Heart left ventricle (tissue), 13 donors: ENCODE results near the gene ZEB1.

Experiments
- POLR2A ChIP-seq, 2 donors: fragments of 450-650 bp; IDR thresholded peaks; one replicate each; pipeline ENCODE4 v1.6.1; 2017; ENCODE audit warnings: antibody characterized with exemption in 2 of 2, mild to moderate bottlenecking in 2 of 2, moderate library complexity in 2 of 2
- TF ChIP-seq, protein P1 (sequence below), 12 donors: fragments of 200-600 bp; sonication (generic) in 4 of 12; IDR thresholded peaks; one replicate each; pipeline versions ENCODE4 v1.5.0 to v1.8.0; 2018 to 2022; ENCODE audit warnings: antibody characterized with exemption in 12 of 12, mild to moderate bottlenecking in 5 of 12
- donor health status: ischemic (EF 13 %, LVEDD 7.1; RV severe dilation, severe dysfunction).
- donor health status: DM: no; HTN: yes; CAD: no.
- donor health status: DM: no; HTN: no; CAD: no.
- donor health status: ischemic (EF 25% LVEDD 6.9; RV normal size, moderate dysfunction).
- donor health status: ischemic (EF 25% LVEDD 5.7; RV mildly dilated, moderate dysfunction).
- donor health status: ischemic (EF 35%, LVEDD 5.7; RV mildly dilated, moderate dysfunction).
- donor health status: nonischemic (EF 11% LVEDD 7.7; RV severe dilation, severe dysfunction).
- donor health status: DM: yes; HTN: yes; CAD: no.
- donor health status: PGD.
- donor health status: ischemic (EF 29% LVEDD 5.4; RV normal size, mild dysfunction).
- donor health status: nonischemic (EF 23%, LVEDD 6.1; RV moderate dilation, normal function).

- TF ChIP-seq, protein P1, sequence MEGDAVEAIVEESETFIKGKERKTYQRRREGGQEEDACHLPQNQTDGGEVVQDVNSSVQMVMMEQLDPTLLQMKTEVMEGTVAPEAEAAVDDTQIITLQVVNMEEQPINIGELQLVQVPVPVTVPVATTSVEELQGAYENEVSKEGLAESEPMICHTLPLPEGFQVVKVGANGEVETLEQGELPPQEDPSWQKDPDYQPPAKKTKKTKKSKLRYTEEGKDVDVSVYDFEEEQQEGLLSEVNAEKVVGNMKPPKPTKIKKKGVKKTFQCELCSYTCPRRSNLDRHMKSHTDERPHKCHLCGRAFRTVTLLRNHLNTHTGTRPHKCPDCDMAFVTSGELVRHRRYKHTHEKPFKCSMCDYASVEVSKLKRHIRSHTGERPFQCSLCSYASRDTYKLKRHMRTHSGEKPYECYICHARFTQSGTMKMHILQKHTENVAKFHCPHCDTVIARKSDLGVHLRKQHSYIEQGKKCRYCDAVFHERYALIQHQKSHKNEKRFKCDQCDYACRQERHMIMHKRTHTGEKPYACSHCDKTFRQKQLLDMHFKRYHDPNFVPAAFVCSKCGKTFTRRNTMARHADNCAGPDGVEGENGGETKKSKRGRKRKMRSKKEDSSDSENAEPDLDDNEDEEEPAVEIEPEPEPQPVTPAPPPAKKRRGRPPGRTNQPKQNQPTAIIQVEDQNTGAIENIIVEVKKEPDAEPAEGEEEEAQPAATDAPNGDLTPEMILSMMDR (IDR thresholded peaks at IDR 0.05): no peak
- TF ChIP-seq POLR2A (IDR thresholded peaks at IDR 0.05): no peak
Measured at GRCh38 chr10:31278279-31278941, 40.6 kb upstream of the ZEB1 start.
